Panc1 (cell line): ENCODE measurements around the gene KCNMA1. TPM values are rescaled to one million over a fixed set of nuclear protein-coding genes. Genes with fewer than 3 reads are reported as not detected.

Experiments used
- ATAC-seq: fragments of 200-7000 bp; cut with Tn5 transposase; 2 replicates; pipeline ENCODE4 v1.9.1; 2020; ENCODE audit warnings: mild to moderate bottlenecking, moderate library complexity
- BruUV-seq: library from RNA; stranded (reverse); fragments of 400-500 nt; replicated peaks from 2 replicates; lab custom pipeline; 2021; lab: Mats Ljungman, UMichigan
- CTCF ChIA-PET: fragments of 300-600 bp; sonication (Branson Sonifier 250); formaldehyde crosslinking; loops from one replicate; lab custom pipeline; 2022; ENCODE audit warnings: antibody characterized with exemption; lab: Charles Lee
- POLR2A ChIA-PET: fragments of 300-600 bp; sonication (Branson Sonifier 250); formaldehyde crosslinking; loops from one replicate; lab custom pipeline; 2022; ENCODE audit warnings: antibody characterized with exemption; lab: Charles Lee
- DNase-seq: peaks from one replicate; pipeline ENCODE4 v3.0.0-alpha.2; 2010; ENCODE audit warnings: low read depth, low spot score
- H3K27ac ChIP-seq: 2 replicates; pipeline ENCODE4 v1.5.1; 2011; ENCODE audit warnings: mild to moderate bottlenecking, low read length, inconsistent platforms
- H3K27me3 ChIP-seq: fragments of 200-500 bp; sonication (Bioruptor generic); 2 replicates; pipeline ENCODE4 v1.6.0; 2014; ENCODE audit warnings: low read length, inconsistent platforms; ENCODE audit not compliant: control insufficient read depth, insufficient read depth
- H3K36me3 ChIP-seq: fragments of 200-500 bp; sonication (Bioruptor generic); 2 replicates; pipeline ENCODE4 v1.5.1; 2014; ENCODE audit warnings: inconsistent platforms, mild to moderate bottlenecking, low read length, moderate library complexity; ENCODE audit not compliant: control insufficient read depth, insufficient read depth
- H3K4me1 ChIP-seq: 2 replicates; pipeline ENCODE4 v1.5.1; 2011; ENCODE audit warnings: inconsistent platforms, mild to moderate bottlenecking, low read length, moderate library complexity; ENCODE audit not compliant: control insufficient read depth, insufficient read depth
- H3K4me3 ChIP-seq, 2 experiments: 2 replicates each; pipeline ENCODE4 v1.5.1; 2011 to 2012; ENCODE audit warnings: low read depth in 2 of 2, low read length in 2 of 2, mild to moderate bottlenecking in 2 of 2, inconsistent platforms in 1 of 2, moderate library complexity in 1 of 2
- H3K9me3 ChIP-seq: fragments of 200-500 bp; sonication (Bioruptor generic); 2 replicates; pipeline ENCODE4 v1.5.1; 2014; ENCODE audit warnings: low read depth, mild to moderate bottlenecking, inconsistent platforms, low read length, moderate library complexity; ENCODE audit not compliant: control insufficient read depth, insufficient read depth
- POLR2AphosphoS5 ChIP-seq: IDR thresholded peaks from 2 replicates; pipeline ENCODE4 v1.6.1; 2012; ENCODE audit warnings: mild to moderate bottlenecking, low read depth, low read length, moderate library complexity
- SIN3A ChIP-seq: IDR thresholded peaks from 2 replicates; pipeline ENCODE4 v1.6.1; 2012; ENCODE audit warnings: low read depth, mild to moderate bottlenecking, low read length, moderate library complexity, borderline replicate concordance; ENCODE audit not compliant: insufficient read depth
- TCF7L2 ChIP-seq: IDR thresholded peaks from 2 replicates; pipeline ENCODE4 v1.6.1; 2011; ENCODE audit warnings: mild to moderate bottlenecking, low read depth, low read length, inconsistent platforms
- in situ Hi-C: cut with HindIII; loops from 2 replicates; pipeline ENCODE4 v1.10.0; 2016; ENCODE audit warnings: low sequenced_read_pairs, low pct_unique_long_range_greater_than_20kb
- intact Hi-C: fragments of 100-400 bp; cut with micrococcal nuclease; formaldehyde crosslinking; loops from one replicate; pipeline ENCODE4 v1.10.0; 2022; ENCODE audit not compliant: unreplicated experiment
- total RNA-seq: library from RNA; stranded (reverse); gene quantifications from one replicate; pipeline ENCODE4 v1.2.1, GENCODE V29; 2021; ENCODE audit not compliant: unreplicated experiment
- TF ChIP-seq, protein P1 (sequence below), 2 experiments: IDR thresholded peaks; 2 replicates each; pipeline ENCODE4 v1.6.1; 2011 to 2012; ENCODE audit warnings: low read depth in 2 of 2, control low read depth in 1 of 2, low read length in 1 of 2, mild to moderate bottlenecking in 1 of 2, moderate library complexity in 1 of 2; ENCODE audit not compliant: insufficient read depth in 1 of 2
- TF ChIP-seq, protein P2 (sequence below): fragments of 450-650 bp; IDR thresholded peaks from 2 replicates; pipeline ENCODE4 v1.5.1; 2017; ENCODE audit warnings: mild to moderate bottlenecking

Gene KCNMA1
- total RNA-seq, 1 experiment from 2014 or later: 91.9 TPM

DNA sequence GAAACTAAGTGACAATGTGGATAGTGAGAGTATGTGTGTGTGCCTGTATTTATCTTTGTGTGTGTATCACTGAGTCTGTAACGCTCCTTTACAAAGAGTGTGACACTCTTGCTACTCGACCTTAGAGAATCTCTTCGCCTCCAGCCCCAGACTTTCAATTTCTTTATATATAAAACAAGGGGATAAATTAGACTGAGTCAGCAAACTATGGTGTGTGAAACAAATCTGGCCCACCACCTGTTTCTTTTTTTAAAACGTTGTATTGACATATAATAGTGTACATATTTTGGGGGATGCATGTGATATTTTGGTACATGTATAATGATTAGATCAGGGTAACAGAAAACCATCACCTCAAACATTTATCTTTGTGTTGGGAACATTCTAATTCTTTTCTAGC is 240.5 kb downstream of the KCNMA1 start:
- CTCF ChIA-PET: no interaction called here
- intact Hi-C loops: loop anchor here (5.0 kb wide), 1 partner anchor 230 kb away; no protein-coding TSS in a partner anchor
- POLR2A ChIA-PET: no interaction called here
- H3K27me3 ChIP-seq: no peaks in the 10 kb centered on the region
- H3K9me3 ChIP-seq: no peaks in the 10 kb centered on the region
- in situ Hi-C loops: no loop called here
- ATAC-seq (no peak), DNase-seq (no peak)
- TF ChIP-seq SIN3A (no peak), POLR2AphosphoS5 (no peak), TCF7L2 (no peak)
- TF ChIP-seq, protein P1, sequence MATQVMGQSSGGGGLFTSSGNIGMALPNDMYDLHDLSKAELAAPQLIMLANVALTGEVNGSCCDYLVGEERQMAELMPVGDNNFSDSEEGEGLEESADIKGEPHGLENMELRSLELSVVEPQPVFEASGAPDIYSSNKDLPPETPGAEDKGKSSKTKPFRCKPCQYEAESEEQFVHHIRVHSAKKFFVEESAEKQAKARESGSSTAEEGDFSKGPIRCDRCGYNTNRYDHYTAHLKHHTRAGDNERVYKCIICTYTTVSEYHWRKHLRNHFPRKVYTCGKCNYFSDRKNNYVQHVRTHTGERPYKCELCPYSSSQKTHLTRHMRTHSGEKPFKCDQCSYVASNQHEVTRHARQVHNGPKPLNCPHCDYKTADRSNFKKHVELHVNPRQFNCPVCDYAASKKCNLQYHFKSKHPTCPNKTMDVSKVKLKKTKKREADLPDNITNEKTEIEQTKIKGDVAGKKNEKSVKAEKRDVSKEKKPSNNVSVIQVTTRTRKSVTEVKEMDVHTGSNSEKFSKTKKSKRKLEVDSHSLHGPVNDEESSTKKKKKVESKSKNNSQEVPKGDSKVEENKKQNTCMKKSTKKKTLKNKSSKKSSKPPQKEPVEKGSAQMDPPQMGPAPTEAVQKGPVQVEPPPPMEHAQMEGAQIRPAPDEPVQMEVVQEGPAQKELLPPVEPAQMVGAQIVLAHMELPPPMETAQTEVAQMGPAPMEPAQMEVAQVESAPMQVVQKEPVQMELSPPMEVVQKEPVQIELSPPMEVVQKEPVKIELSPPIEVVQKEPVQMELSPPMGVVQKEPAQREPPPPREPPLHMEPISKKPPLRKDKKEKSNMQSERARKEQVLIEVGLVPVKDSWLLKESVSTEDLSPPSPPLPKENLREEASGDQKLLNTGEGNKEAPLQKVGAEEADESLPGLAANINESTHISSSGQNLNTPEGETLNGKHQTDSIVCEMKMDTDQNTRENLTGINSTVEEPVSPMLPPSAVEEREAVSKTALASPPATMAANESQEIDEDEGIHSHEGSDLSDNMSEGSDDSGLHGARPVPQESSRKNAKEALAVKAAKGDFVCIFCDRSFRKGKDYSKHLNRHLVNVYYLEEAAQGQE (IDR thresholded peaks at IDR 0.05; ENCODE audit: insufficient read depth in 1 of 2, low read depth in 2 of 2, low read length in 1 of 2): no peak
- TF ChIP-seq, protein P2, sequence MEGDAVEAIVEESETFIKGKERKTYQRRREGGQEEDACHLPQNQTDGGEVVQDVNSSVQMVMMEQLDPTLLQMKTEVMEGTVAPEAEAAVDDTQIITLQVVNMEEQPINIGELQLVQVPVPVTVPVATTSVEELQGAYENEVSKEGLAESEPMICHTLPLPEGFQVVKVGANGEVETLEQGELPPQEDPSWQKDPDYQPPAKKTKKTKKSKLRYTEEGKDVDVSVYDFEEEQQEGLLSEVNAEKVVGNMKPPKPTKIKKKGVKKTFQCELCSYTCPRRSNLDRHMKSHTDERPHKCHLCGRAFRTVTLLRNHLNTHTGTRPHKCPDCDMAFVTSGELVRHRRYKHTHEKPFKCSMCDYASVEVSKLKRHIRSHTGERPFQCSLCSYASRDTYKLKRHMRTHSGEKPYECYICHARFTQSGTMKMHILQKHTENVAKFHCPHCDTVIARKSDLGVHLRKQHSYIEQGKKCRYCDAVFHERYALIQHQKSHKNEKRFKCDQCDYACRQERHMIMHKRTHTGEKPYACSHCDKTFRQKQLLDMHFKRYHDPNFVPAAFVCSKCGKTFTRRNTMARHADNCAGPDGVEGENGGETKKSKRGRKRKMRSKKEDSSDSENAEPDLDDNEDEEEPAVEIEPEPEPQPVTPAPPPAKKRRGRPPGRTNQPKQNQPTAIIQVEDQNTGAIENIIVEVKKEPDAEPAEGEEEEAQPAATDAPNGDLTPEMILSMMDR: no peak
- peaks cover 43% of the 10 kb centered on the region for H3K4me1 ChIP-seq
- no peaks in the 10 kb centered on the region for H3K36me3 ChIP-seq
- no peak overlapping the region for H3K27ac ChIP-seq
- BruUV-seq: no TSS peak
- H3K4me3 ChIP-seq: no peak overlapping the region

DNA sequence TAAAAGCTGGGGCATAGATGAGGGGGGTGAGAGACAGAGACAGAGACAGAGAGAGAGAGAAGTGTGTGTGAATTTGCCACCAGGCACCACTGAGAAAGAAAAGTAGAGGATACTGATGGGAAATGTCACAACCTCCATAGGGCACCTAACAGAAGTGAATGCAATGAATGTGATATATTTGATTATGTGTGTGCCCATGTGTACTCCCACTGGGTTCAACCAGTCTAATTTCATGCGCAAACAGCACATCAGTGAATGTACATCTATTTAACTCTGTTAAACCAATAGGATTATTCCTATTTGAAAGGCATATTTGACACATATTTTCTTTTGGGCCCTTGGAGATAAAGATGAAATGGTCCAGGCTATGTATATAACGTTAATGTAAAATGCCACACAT is 241.3 kb downstream of the KCNMA1 start:
- no peak overlapping the region for H3K27ac ChIP-seq
- H3K36me3 ChIP-seq: no peaks in the 10 kb centered on the region
- no peak for ATAC-seq
- DNase-seq: no peak
- peaks cover 49% of the 10 kb centered on the region for H3K4me1 ChIP-seq
- BruUV-seq: no TSS peak
- in situ Hi-C loops: no loop called here
- intact Hi-C loops: loop anchor here (5.0 kb wide), 1 partner anchor 229 kb away; no protein-coding TSS in a partner anchor
- H3K4me3 ChIP-seq: no peak overlapping the region
- no peaks in the 10 kb centered on the region for H3K9me3 ChIP-seq
- no peaks in the 10 kb centered on the region for H3K27me3 ChIP-seq
- TF ChIP-seq, protein P2: no peak
- TF ChIP-seq TCF7L2 (no peak), SIN3A (no peak), POLR2AphosphoS5 (no peak)
- TF ChIP-seq, protein P1 (IDR thresholded peaks at IDR 0.05; ENCODE audit: insufficient read depth in 1 of 2, low read depth in 2 of 2, low read length in 1 of 2): no peak
- CTCF ChIA-PET: no interaction called here
- POLR2A ChIA-PET: no interaction called here
